Esophagus (tissue), 2 donors: Measurements from ENCODE around the gene PPEF2. TPM values are rescaled to one million over a fixed set of nuclear protein-coding genes. Genes with fewer than 3 reads are reported as not detected.
A peak's percentile ranks its signal among the peaks of the same experiment; 100 is the strongest.
"Not testable (repeated sequence)": the region's sequence is repeated elsewhere in the genome, so short reads cannot be mapped to it uniquely, and the experiment has no call there.

ENCODE experiments used
- H3K27ac ChIP-seq, 2 donors: one replicate each; pipeline ENCODE4 v1.5.1; 2013; ENCODE audit warnings: low read depth in 2 of 2, mild to moderate bottlenecking in 2 of 2, inconsistent platforms in 1 of 2, low read length in 1 of 2, moderate library complexity in 1 of 2
- H3K27me3 ChIP-seq, 2 donors: one replicate each; pipeline ENCODE4 v1.6.1; 2013; ENCODE audit warnings: low read length in 2 of 2, control low read depth in 1 of 2, mild to moderate bottlenecking in 1 of 2; ENCODE audit not compliant: insufficient read depth in 2 of 2, control insufficient read depth in 1 of 2
- H3K36me3 ChIP-seq, 2 donors: one replicate each; pipeline ENCODE4 v1.6.1; 2013; ENCODE audit warnings: low read length in 1 of 2; ENCODE audit not compliant: control insufficient read depth in 2 of 2, insufficient read depth in 2 of 2
- H3K4me1 ChIP-seq, 2 donors: one replicate each; pipeline ENCODE4 v1.6.1; 2013; ENCODE audit warnings: low read length in 1 of 2; ENCODE audit not compliant: control insufficient read depth in 2 of 2, insufficient read depth in 2 of 2
- H3K4me3 ChIP-seq, 2 donors: one replicate each; pipeline ENCODE4 v1.5.1; 2013; ENCODE audit warnings: low read length in 2 of 2, mild to moderate bottlenecking in 2 of 2, low read depth in 1 of 2, moderate library complexity in 1 of 2
- H3K9me3 ChIP-seq, 2 donors: one replicate each; pipeline ENCODE4 v1.6.1; 2013; ENCODE audit warnings: mild to moderate bottlenecking in 2 of 2, low read depth in 1 of 2, low read length in 1 of 2, moderate library complexity in 1 of 2; ENCODE audit not compliant: control insufficient read depth in 2 of 2, insufficient read depth in 1 of 2
- WGBS, 2 donors: extraction: QIAGEN DNeasy Blood & Tissue Kit; methylation state at CpG; one replicate each; pipeline ENCODE4 v1.1.7; 2013; 5-methylcytosine and 5-hydroxymethylcytosine counted together
- polyA plus RNA-seq, 2 donors: library from polyadenylated mRNA; stranded (reverse); fragments of 200-250 nt; gene quantifications; one replicate each; pipeline ENCODE4 v1.2.3, GENCODE V29; 2013
- donor health status: healthy with polysubstance abuse.
- donor health status: Bipolar disorder and iron deficiency.

PPEF2 gene, protein sequence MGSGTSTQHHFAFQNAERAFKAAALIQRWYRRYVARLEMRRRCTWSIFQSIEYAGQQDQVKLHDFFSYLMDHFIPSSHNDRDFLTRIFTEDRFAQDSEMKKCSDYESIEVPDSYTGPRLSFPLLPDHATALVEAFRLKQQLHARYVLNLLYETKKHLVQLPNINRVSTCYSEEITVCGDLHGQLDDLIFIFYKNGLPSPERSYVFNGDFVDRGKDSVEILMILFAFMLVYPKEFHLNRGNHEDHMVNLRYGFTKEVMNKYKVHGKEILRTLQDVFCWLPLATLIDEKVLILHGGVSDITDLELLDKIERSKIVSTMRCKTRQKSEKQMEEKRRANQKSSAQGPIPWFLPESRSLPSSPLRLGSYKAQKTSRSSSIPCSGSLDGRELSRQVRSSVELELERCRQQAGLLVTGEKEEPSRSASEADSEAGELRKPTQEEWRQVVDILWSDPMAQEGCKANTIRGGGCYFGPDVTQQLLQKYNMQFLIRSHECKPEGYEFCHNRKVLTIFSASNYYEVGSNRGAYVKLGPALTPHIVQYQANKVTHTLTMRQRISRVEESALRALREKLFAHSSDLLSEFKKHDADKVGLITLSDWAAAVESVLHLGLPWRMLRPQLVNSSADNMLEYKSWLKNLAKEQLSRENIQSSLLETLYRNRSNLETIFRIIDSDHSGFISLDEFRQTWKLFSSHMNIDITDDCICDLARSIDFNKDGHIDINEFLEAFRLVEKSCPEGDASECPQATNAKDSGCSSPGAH
- polyA plus RNA-seq: not detected

GRCh38 chr4:75902352-75902751 is at the start of gene PPEF2:
Gene PPEF2 (minus strand): TSS chr4:75902452. CDS start chr4:75896325, 6,127 bp downstream.
- H3K27me3 ChIP-seq: no peaks in the 10 kb centered on the region
- WGBS, 2 donors: 84 to 86% methylated on average over 5 of the region's 5 CpGs
- H3K36me3 ChIP-seq: no peaks in the 10 kb centered on the region
- no peaks in the 10 kb centered on the region for H3K9me3 ChIP-seq
- no peaks in the 10 kb centered on the region for H3K4me1 ChIP-seq
- no peak within 1 kb of the TSS for H3K27ac ChIP-seq
- H3K4me3 ChIP-seq: no peak within 1 kb of the TSS

- Histone ChIP-seq H3K36me3 (peaks cover 3 to 5% of the 10 kb centered on the region in 2 donors), H3K9me3 (no peaks in the 10 kb centered on the region), H3K27me3 (no peaks in the 10 kb centered on the region), H3K27ac (no peak overlapping the region), H3K4me1 (no peaks in the 10 kb centered on the region), H3K4me3 (no peak overlapping the region)
- WGBS, 2 donors: 63 to 72% methylated on average over 3 of the region's 3 CpGs
Measured at GRCh38 chr4:75950213-75950815, 48.1 kb upstream of the PPEF2 start.

DNA sequence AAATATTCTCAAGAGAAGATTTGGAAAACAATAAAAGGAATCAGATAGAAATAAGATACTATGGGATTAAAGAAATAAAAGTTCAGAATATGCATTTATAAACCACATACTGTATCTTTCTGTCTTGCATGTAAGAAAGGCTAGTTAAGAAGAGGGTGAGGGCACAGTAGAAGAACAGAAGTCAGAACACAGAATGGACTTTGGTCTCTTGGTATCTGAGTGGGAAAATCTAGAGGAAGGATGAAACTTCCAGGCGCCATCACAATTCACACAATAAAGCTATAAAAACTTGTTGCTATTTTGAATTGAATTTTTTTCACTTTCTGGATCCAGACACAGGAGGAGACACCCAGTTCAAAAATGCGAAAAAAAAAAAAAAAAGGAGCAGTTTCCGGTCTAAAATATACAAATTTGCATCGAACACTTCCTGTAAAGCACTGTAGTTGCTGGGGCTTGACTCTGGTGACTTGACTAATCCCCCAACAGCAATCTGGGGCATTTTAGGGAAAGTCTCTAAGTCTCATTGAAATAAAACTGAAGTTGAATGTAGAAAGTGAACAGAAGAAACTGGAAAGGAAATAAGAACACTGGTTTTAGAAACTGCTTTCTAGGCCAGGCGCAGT is 46.7 kb upstream of the PPEF2 start:
- 70 to 79% methylated on average over 5 of the region's 5 CpGs for WGBS, 2 donors
- H3K9me3 ChIP-seq: no peaks in the 10 kb centered on the region
- peaks cover 2 to 3% of the 10 kb centered on the region in 2 donors for H3K36me3 ChIP-seq

GRCh38 chr4:75940692-75941253 is 38.5 kb upstream of the PPEF2 start, which contains the start of gene NAAA:
Gene NAAA (minus strand): TSS chr4:75941013. CDS start chr4:75940949, 64 bp downstream.
- WGBS, 2 donors: 0 to 1% methylated on average over 66 of the region's 66 CpGs
- Histone ChIP-seq H3K4me3 (peak within 1 kb of the TSS; percentile 86 to 99), H3K9me3 (no peaks in the 10 kb centered on the region), H3K27ac (peak within 1 kb of the TSS; percentile 83 to 87), H3K36me3 (no peaks in the 10 kb centered on the region), H3K4me1 (peaks cover 0 to 4% of the 10 kb centered on the region in 2 donors), H3K27me3 (no peaks in the 10 kb centered on the region)

More for the DNA sequence above, 46.7 kb upstream of the PPEF2 start:
- H3K27ac ChIP-seq: no peak overlapping the region
- H3K4me3 ChIP-seq: no peak overlapping the region
- H3K27me3 ChIP-seq: no peaks in the 10 kb centered on the region
- no peaks in the 10 kb centered on the region for H3K4me1 ChIP-seq

GRCh38 chr4:75939890-75940691 is 37.8 kb upstream of the PPEF2 start:
- Histone ChIP-seq H3K36me3 (no peaks in the 10 kb centered on the region), H3K9me3 (no peaks in the 10 kb centered on the region), H3K4me1 (peaks cover 0 to 4% of the 10 kb centered on the region in 2 donors), H3K27ac (peak overlapping the region; percentile 83 to 87), H3K27me3 (no peaks in the 10 kb centered on the region), H3K4me3 (peak overlapping the region; percentile 86 to 99)
- 0 to 1% methylated on average over 65 to 67 of the region's 67 CpGs for WGBS, 2 donors

- Histone ChIP-seq H3K4me1 (peaks cover 0 to 4% of the 10 kb centered on the region in 2 donors), H3K27ac (no peak overlapping the region), H3K27me3 (no peaks in the 10 kb centered on the region), H3K4me3 (no peak overlapping the region), H3K36me3 (peaks cover 4% of the 10 kb centered on the region in 2 donors), H3K9me3 (no peaks in the 10 kb centered on the region)
- WGBS, 2 donors: 91 to 96% methylated on average over 1 of the region's 1 CpG
Measured at GRCh38 chr4:75935628-75936027, 33.4 kb upstream of the PPEF2 start.

DNA sequence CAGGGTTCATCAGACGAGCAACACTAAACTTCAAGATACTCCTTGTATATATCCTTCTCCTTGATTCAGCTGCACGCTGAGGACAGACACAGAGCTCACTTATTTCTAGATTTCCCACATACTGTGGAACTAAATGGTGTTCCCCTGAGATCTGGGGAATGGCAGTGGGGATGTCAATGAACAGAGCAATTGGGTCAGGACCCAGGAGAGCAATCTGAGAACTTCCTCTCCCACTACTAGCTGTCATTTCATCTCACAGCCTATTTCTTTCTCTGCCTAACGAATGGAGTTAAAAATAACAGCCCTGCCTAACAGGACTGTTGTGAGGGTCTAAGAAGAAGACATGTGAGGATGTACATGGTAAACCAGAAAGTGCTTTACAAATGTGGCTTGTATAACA is 27.9 kb upstream of the PPEF2 start:
- no peaks in the 10 kb centered on the region for H3K4me1 ChIP-seq
- no peak overlapping the region for H3K4me3 ChIP-seq
- 89 to 92% methylated on average over 3 of the region's 3 CpGs for WGBS, 2 donors
- H3K9me3 ChIP-seq: no peaks in the 10 kb centered on the region
- H3K36me3 ChIP-seq: peaks cover 9 to 12% of the 10 kb centered on the region in 2 donors
- H3K27me3 ChIP-seq: no peaks in the 10 kb centered on the region
- H3K27ac ChIP-seq: no peak overlapping the region

- not testable (repeated sequence) for H3K27me3 ChIP-seq, H3K4me3 ChIP-seq, H3K4me1 ChIP-seq, H3K27ac ChIP-seq, H3K9me3 ChIP-seq
- peaks cover 9 to 11% of the 10 kb centered on the region in 2 donors for H3K36me3 ChIP-seq
- WGBS, 2 donors: 96% methylated on average over 11 of the region's 11 CpGs
Measured at GRCh38 chr4:75924916-75925315, 22.7 kb upstream of the PPEF2 start.
